K562 (cell line): ENCODE data around the gene NTSR1. TPM values are rescaled to one million over a fixed set of nuclear protein-coding genes. Genes with fewer than 3 reads are reported as not detected.

ENCODE experiments used
- ATAC-seq: fragments of 200-7000 bp; cut with Tn5 transposase; 3 replicates; pipeline ENCODE4 v1.9.1; 2020; ENCODE audit warnings: moderate library complexity
- BruUV-seq: library from RNA; stranded (reverse); fragments of 400-500 nt; replicated peaks from 2 replicates; lab custom pipeline; 2021; lab: Mats Ljungman, UMichigan
- CTCF ChIA-PET: fragments of 300-600 bp; formaldehyde crosslinking; extraction: SDS; loops from one replicate; lab custom pipeline; 2021; ENCODE audit warnings: low intra/inter-chr PET ratio; lab: Yijun Ruan, JAX
- POLR2A ChIA-PET: fragments of 300-600, 350-650 bp; sonication (Branson Sonifier 250); formaldehyde crosslinking; extraction: SDS; loops from one replicate; lab custom pipeline; 2021; ENCODE audit warnings: antibody characterized with exemption, inconsistent platforms; lab: Yijun Ruan, JAX
- DNase-seq, 4 experiments: peaks; one replicate each; pipeline versions ENCODE4 v3.0.0 to v3.0.0-alpha.2; 2011 to 2018; ENCODE audit warnings: low spot score in 3 of 4, mixed read lengths in 3 of 4; ENCODE audit errors: extremely low read depth in 1 of 4
- FAIRE-seq: peaks from 2 replicates; lab custom pipeline; 2011; peaks lifted over from hg19 to GRCh38; lab: Jason Lieb, UNC
- H2AFZ ChIP-seq: 2 replicates; pipeline ENCODE4 v1.6.0; 2011; ENCODE audit warnings: low read depth, low read length, control low read depth, inconsistent platforms
- H3K27ac ChIP-seq: fragments of 200-600 bp; 3 replicates; pipeline ENCODE4 v1.8.0; 2011; ENCODE audit warnings: low read depth, mild to moderate bottlenecking, control low read depth, inconsistent platforms, low read length, moderate library complexity, mixed read lengths; ENCODE audit errors: extremely low read depth
- H3K27me3 ChIP-seq, 2 experiments: fragments of 300-600 bp in 1 of 2; 2 replicates in 1 of 2; 3 replicates in 1 of 2; pipeline versions ENCODE4 v1.6.0 to v1.8.0; 2011; ENCODE audit warnings: inconsistent platforms in 2 of 2, low read length in 2 of 2, mild to moderate bottlenecking in 1 of 2, mixed read lengths in 1 of 2, moderate library complexity in 1 of 2; ENCODE audit not compliant: control insufficient read depth in 2 of 2, insufficient read depth in 2 of 2
- H3K36me3 ChIP-seq: fragments of 300-600 bp; 3 replicates; pipeline ENCODE4 v1.8.0; 2011; ENCODE audit warnings: mild to moderate bottlenecking, low read length, inconsistent platforms; ENCODE audit not compliant: control insufficient read depth, insufficient read depth
- H3K4me1 ChIP-seq, 2 experiments: fragments of 200-600 bp in 1 of 2; replicated peaks in 1 of 2; 2 replicates in 1 of 2; 3 replicates in 1 of 2; pipeline versions ENCODE4 v1.5.1 to v1.8.0; 2011; ENCODE audit warnings: inconsistent platforms in 2 of 2, low read length in 2 of 2, mild to moderate bottlenecking in 1 of 2, mixed read lengths in 1 of 2, moderate library complexity in 1 of 2; ENCODE audit not compliant: control insufficient read depth in 2 of 2, insufficient read depth in 2 of 2
- H3K4me2 ChIP-seq: 2 replicates; pipeline ENCODE4 v1.6.1; 2011; ENCODE audit warnings: low read length, control low read depth, inconsistent platforms, mixed read lengths; ENCODE audit not compliant: insufficient read depth
- H3K4me3 ChIP-seq: fragments of 200-600 bp; sonication (generic), shearing (Covaris generic); 2 replicates; pipeline ENCODE4 v1.5.1; 2016; ENCODE audit warnings: control low read depth, inconsistent platforms
- H3K79me2 ChIP-seq: fragments of 200-600 bp; 3 replicates; pipeline ENCODE4 v1.8.0; 2011; ENCODE audit warnings: low read length, inconsistent platforms; ENCODE audit not compliant: control insufficient read depth, insufficient read depth
- H3K9ac ChIP-seq, 2 experiments: 2 replicates each; pipeline versions ENCODE4 v1.6.0 to v1.6.1; 2011; ENCODE audit warnings: low read depth in 2 of 2, low read length in 2 of 2, control low read depth in 1 of 2, inconsistent platforms in 1 of 2, mild to moderate bottlenecking in 1 of 2, mixed read lengths in 1 of 2; ENCODE audit not compliant: insufficient read depth in 1 of 2
- H3K9me1 ChIP-seq: one replicate; pipeline ENCODE4 v1.6.0; 2011; ENCODE audit warnings: inconsistent platforms, mild to moderate bottlenecking, low read length, moderate library complexity; ENCODE audit not compliant: control insufficient read depth, insufficient read depth
- H3K9me3 ChIP-seq: replicated peaks from 2 replicates; pipeline ENCODE4 v1.5.1; 2011; ENCODE audit warnings: low read depth, low read length, inconsistent platforms; ENCODE audit not compliant: control insufficient read depth, insufficient read depth
- H4K20me1 ChIP-seq: replicated peaks from 2 replicates; pipeline ENCODE4 v1.6.1; 2011; ENCODE audit warnings: low read length, inconsistent platforms, mixed read lengths; ENCODE audit not compliant: control insufficient read depth, insufficient read depth
- ARID1B ChIP-seq: fragments of 450-650 bp; IDR thresholded peaks from 2 replicates; pipeline ENCODE4 v1.6.1; 2016; ENCODE audit warnings: antibody characterized with exemption, mild to moderate bottlenecking, inconsistent platforms
- GABPB2 ChIP-seq: fragments of 250-450 bp; sonication (Bioruptor Pico); conservative IDR thresholded peaks from 2 replicates; pipeline ENCODE4 v1.5.1; 2021; ENCODE audit warnings: mild to moderate bottlenecking
- GTF2A2 ChIP-seq: IDR thresholded peaks from 2 replicates; pipeline ENCODE4 v1.6.1; 2016; ENCODE audit warnings: mild to moderate bottlenecking, missing genetic modification characterization, missing compliant biosample characterization
- HMG20A ChIP-seq: fragments of 450-650 bp; formaldehyde crosslinking; conservative IDR thresholded peaks from 2 replicates; pipeline ENCODE4 v1.4.0; 2020; ENCODE audit warnings: mild to moderate bottlenecking, mixed read lengths
- RBFOX2 ChIP-seq: fragments of 200-400 bp; formaldehyde crosslinking; IDR thresholded peaks from 2 replicates; pipeline ENCODE4 v1.6.1; 2017; ENCODE audit warnings: low read depth, mild to moderate bottlenecking, low read length, moderate library complexity
- ZNF668 ChIP-seq: fragments of 250-450 bp; sonication (Bioruptor Pico); IDR thresholded peaks from 2 replicates; pipeline ENCODE4 v1.8.0; 2022; ENCODE audit warnings: mild to moderate bottlenecking, inconsistent platforms
- ZNF766 ChIP-seq: fragments of 200-800 bp; sonication (Bioruptor generic); conservative IDR thresholded peaks from 2 replicates; pipeline ENCODE4 v1.6.1; 2016; ENCODE audit warnings: missing genetic modification characterization, missing compliant biosample characterization
- ZNF778 ChIP-seq: fragments of 450-650 bp; formaldehyde crosslinking; IDR thresholded peaks from 2 replicates; pipeline ENCODE4 v1.4.0; 2020; ENCODE audit warnings: mild to moderate bottlenecking, moderate library complexity
- WGBS: fragments of 100-300 bp; shearing (Covaris generic); methylation state at CpG from one replicate; pipeline ENCODE4 v1.1.6; 2016; ENCODE audit warnings: low coverage, mixed read lengths; ENCODE audit not compliant: insufficient coverage; ENCODE audit errors: missing lambda C conversion rate; 5-methylcytosine and 5-hydroxymethylcytosine counted together
- in situ Hi-C: fragments of 300-500 bp; cut with MboI; formaldehyde crosslinking; loops from 4 replicates; pipeline ENCODE4 v1.15.0; 2018; ENCODE audit warnings: inconsistent platforms, mixed read lengths
- intact Hi-C: fragments of 100-400 bp; cut with micrococcal nuclease; formaldehyde crosslinking; loops from 2 replicates; pipeline ENCODE4 v1.14.2; 2022
- polyA plus RNA-seq, 8 experiments: library from polyadenylated mRNA; depleted of rRNA in 4 of 8; stranded (reverse) in 5 of 8; unstranded in 3 of 8; fragments of >200 nt; fragmentation: Nextera tagmentation in 2 of 8; fragmentation: Illumina TruSeq in 1 of 8; extraction: Ambion mirVana in 2 of 8; extraction: Trizol in 1 of 8; gene quantifications; 2 replicates each; pipeline versions ENCODE4 v1.2.1 to v1.2.3, GENCODE V29; 2011 to 2014; ENCODE audit warnings: inconsistent platforms in 1 of 8, missing spikeins in 1 of 8
- total RNA-seq, 7 experiments: library from RNA; depleted of rRNA in 6 of 7; stranded (reverse); fragments of >200 nt in 6 of 7; fragmentation: Illumina TruSeq in 2 of 7; extraction: Trizol in 2 of 7; gene quantifications; 2 replicates each; pipeline versions ENCODE4 v1.2.1 to v1.2.3, GENCODE V29; 2011 to 2021; ENCODE audit warnings: low replicate concordance in 1 of 7
- TF ChIP-seq, protein P1 (sequence below): fragments of 450-650 bp; IDR thresholded peaks from 2 replicates; pipeline ENCODE4 v1.6.1; 2016
- TF ChIP-seq, protein P2 (sequence below): fragments of 450-650 bp; IDR thresholded peaks from 2 replicates; pipeline ENCODE4 v1.6.1; 2018; ENCODE audit warnings: mild to moderate bottlenecking, low read depth; ENCODE audit not compliant: partially characterized antibody
- TF ChIP-seq, protein P3 (sequence below): fragments of 450-650 bp; IDR thresholded peaks from 2 replicates; pipeline ENCODE4 v1.6.1; 2016; ENCODE audit warnings: borderline replicate concordance
- TF ChIP-seq, protein P4 (sequence below): fragments of 250-450 bp; sonication (Bioruptor Pico); IDR thresholded peaks from 2 replicates; pipeline ENCODE4 v1.8.0; 2021; ENCODE audit warnings: borderline replicate concordance, mild to moderate bottlenecking, moderate library complexity; ENCODE audit not compliant: poor library complexity, severe bottlenecking
- TF ChIP-seq, protein P5 (sequence below): sonication (generic); formaldehyde crosslinking; IDR thresholded peaks from 2 replicates; pipeline ENCODE4 v1.8.0; 2022; ENCODE audit warnings: missing genetic modification reagents, mild to moderate bottlenecking, borderline replicate concordance

The NTSR1 gene
- total and polyA plus RNA-seq, 9 of the 15 experiments (the other 6 are each of a cell fraction or from before 2014, with no cell fraction given) = 0.04 to 0.40 (median 0.13) TPM; not detected in 3

DNA sequence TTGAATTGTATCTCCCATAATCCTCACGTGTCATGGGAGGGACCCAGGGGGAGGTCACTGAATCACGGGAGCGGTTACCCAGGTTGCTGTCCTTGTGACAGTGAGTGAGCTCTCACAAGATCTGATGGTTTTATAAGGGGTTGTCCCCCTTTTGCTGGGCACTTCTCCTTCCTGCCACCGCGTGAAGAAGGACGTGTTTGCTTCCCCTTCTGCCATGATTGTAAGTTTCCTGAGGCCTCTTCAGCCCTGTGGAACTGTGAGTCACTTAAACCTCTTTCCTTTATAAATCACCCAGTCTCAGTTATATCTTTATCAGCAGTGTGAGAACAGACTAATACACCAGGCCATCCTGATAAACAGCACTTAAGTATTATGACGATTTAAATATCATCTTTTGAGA, 78.7 kb downstream of the NTSR1 start:
- Histone ChIP-seq H3K36me3 (no peaks in the 10 kb centered on the region), H3K27ac (no peak overlapping the region), H3K4me3 (no peak overlapping the region), H3K9me1 (no peaks in the 10 kb centered on the region), H3K9ac (no peak overlapping the region), H3K79me2 (no peaks in the 10 kb centered on the region), H4K20me1 (no peaks in the 10 kb centered on the region), H3K4me2 (no peak overlapping the region), H3K9me3 (no peaks in the 10 kb centered on the region), H3K4me1 (peaks cover 0 to 41% of the 10 kb centered on the region in 2 experiments; a peak in 3 of 5 replicates), H3K27me3 (peaks cover 4 to 14% of the 10 kb centered on the region in 2 experiments; a peak in 3 of 5 replicates), H2AFZ (no peak overlapping the region)
- in situ Hi-C loops = no loop called here
- ChIA-PET CTCF (no interaction called here), POLR2A (interaction anchor here (1.9 kb wide), 1 partner anchor 19 kb away, joined by 4 read pairs; no protein-coding TSS in a partner anchor)
- FAIRE-seq = no peak
- no peak for ATAC-seq
- no TSS peak for BruUV-seq
- WGBS = 11% methylated on average over 7 of the region's 7 CpGs
- intact Hi-C loops = no loop called here
- DNase-seq = no peak
- TF ChIP-seq, protein P1, sequence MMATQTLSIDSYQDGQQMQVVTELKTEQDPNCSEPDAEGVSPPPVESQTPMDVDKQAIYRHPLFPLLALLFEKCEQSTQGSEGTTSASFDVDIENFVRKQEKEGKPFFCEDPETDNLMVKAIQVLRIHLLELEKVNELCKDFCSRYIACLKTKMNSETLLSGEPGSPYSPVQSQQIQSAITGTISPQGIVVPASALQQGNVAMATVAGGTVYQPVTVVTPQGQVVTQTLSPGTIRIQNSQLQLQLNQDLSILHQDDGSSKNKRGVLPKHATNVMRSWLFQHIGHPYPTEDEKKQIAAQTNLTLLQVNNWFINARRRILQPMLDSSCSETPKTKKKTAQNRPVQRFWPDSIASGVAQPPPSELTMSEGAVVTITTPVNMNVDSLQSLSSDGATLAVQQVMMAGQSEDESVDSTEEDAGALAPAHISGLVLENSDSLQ = peak; percentile 31; the same call in 1 of the 2 replicates
- no peak for TF ChIP-seq ZNF778 (CRISPR knock-in tag)
- TF ChIP-seq RBFOX2 = no peak
- TF ChIP-seq ZNF668 = no peak
- no peak for TF ChIP-seq GTF2A2 (tag)
- TF ChIP-seq, protein P2, sequence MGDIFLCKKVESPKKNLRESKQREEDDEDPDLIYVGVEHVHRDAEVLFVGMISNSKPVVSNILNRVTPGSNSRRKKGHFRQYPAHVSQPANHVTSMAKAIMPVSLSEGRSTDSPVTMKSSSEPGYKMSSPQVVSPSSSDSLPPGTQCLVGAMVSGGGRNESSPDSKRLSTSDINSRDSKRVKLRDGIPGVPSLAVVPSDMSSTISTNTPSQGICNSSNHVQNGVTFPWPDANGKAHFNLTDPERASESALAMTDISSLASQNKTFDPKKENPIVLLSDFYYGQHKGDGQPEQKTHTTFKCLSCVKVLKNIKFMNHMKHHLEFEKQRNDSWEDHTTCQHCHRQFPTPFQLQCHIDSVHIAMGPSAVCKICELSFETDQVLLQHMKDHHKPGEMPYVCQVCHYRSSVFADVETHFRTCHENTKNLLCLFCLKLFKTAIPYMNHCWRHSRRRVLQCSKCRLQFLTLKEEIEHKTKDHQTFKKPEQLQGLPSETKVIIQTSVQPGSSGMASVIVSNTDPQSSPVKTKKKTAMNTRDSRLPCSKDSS = no peak
- TF ChIP-seq, protein P3, sequence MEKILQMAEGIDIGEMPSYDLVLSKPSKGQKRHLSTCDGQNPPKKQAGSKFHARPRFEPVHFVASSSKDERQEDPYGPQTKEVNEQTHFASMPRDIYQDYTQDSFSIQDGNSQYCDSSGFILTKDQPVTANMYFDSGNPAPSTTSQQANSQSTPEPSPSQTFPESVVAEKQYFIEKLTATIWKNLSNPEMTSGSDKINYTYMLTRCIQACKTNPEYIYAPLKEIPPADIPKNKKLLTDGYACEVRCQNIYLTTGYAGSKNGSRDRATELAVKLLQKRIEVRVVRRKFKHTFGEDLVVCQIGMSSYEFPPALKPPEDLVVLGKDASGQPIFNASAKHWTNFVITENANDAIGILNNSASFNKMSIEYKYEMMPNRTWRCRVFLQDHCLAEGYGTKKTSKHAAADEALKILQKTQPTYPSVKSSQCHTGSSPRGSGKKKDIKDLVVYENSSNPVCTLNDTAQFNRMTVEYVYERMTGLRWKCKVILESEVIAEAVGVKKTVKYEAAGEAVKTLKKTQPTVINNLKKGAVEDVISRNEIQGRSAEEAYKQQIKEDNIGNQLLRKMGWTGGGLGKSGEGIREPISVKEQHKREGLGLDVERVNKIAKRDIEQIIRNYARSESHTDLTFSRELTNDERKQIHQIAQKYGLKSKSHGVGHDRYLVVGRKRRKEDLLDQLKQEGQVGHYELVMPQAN = no peak
- peak; percentile 96 for TF ChIP-seq ZNF766 (CRISPR knock-in tag)
- 0 out of 2 replicates have a peak, but pooled peaks have one; percentile 11 for TF ChIP-seq ARID1B
- TF ChIP-seq GABPB2 (CRISPR knock-in tag) = no peak
- TF ChIP-seq, protein P4, sequence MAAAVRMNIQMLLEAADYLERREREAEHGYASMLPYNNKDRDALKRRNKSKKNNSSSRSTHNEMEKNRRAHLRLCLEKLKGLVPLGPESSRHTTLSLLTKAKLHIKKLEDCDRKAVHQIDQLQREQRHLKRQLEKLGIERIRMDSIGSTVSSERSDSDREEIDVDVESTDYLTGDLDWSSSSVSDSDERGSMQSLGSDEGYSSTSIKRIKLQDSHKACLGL (CRISPR knock-in tag) = no peak
- no peak for TF ChIP-seq HMG20A (CRISPR knock-in tag)
- TF ChIP-seq, protein P5, sequence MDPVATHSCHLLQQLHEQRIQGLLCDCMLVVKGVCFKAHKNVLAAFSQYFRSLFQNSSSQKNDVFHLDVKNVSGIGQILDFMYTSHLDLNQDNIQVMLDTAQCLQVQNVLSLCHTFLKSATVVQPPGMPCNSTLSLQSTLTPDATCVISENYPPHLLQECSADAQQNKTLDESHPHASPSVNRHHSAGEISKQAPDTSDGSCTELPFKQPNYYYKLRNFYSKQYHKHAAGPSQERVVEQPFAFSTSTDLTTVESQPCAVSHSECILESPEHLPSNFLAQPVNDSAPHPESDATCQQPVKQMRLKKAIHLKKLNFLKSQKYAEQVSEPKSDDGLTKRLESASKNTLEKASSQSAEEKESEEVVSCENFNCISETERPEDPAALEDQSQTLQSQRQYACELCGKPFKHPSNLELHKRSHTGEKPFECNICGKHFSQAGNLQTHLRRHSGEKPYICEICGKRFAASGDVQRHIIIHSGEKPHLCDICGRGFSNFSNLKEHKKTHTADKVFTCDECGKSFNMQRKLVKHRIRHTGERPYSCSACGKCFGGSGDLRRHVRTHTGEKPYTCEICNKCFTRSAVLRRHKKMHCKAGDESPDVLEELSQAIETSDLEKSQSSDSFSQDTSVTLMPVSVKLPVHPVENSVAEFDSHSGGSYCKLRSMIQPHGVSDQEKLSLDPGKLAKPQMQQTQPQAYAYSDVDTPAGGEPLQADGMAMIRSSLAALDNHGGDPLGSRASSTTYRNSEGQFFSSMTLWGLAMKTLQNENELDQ (CRISPR knock-in tag) = no peak
